Retinal pigment epithelial cell (primary cell): ENCODE data around the gene C3orf20.
"Not testable (repeated sequence)": the region's sequence is repeated elsewhere in the genome, so short reads cannot be mapped to it uniquely, and the experiment has no call there.

ENCODE experiments used
- DNase-seq: peaks from one replicate; pipeline ENCODE4 v3.0.0-alpha.2; 2010; ENCODE audit warnings: low read depth
- H3K4me3 ChIP-seq: 2 replicates; pipeline ENCODE4 v1.5.1; 2011; ENCODE audit warnings: mild to moderate bottlenecking, low read length, control low read depth, moderate library complexity
- CTCF ChIP-seq: conservative IDR thresholded peaks from 2 replicates; pipeline ENCODE4 v1.5.1; 2011; ENCODE audit warnings: low read depth, low read length, control low read depth, inconsistent platforms

The C3orf20 gene

GRCh38 chr3:14726441-14726780 lies 51.5 kb downstream of the C3orf20 start:
- DNase-seq, result no peak
- TF ChIP-seq CTCF, result no peak
- H3K4me3 ChIP-seq, result no peak overlapping the region

GRCh38 chr3:14728113-14728512 lies 53.2 kb downstream of the C3orf20 start:
- no peak for DNase-seq
- no peak overlapping the region for H3K4me3 ChIP-seq
- TF ChIP-seq CTCF, result no peak

- no peak for DNase-seq
- no peak overlapping the region for H3K4me3 ChIP-seq
- no peak for TF ChIP-seq CTCF
Observed at GRCh38 chr3:14730703-14731382, 55.9 kb downstream of the C3orf20 start.

GRCh38 chr3:14740983-14741382 lies 66.0 kb downstream of the C3orf20 start:
- TF ChIP-seq CTCF, result no peak
- no peak for DNase-seq
- no peak overlapping the region for H3K4me3 ChIP-seq

GRCh38 chr3:14741510-14741909 lies 66.6 kb downstream of the C3orf20 start:
- TF ChIP-seq CTCF, result no peak
- no peak for DNase-seq

GRCh38 chr3:14744556-14744955 lies 69.6 kb downstream of the C3orf20 start:
- H3K4me3 ChIP-seq, result no peak overlapping the region
- TF ChIP-seq CTCF, result no peak
- no peak for DNase-seq

More at GRCh38 chr3:14741510-14741909, 66.6 kb downstream of the C3orf20 start:
- H3K4me3 ChIP-seq, result no peak overlapping the region

- H3K4me3 ChIP-seq, result no peak overlapping the region
- DNase-seq, result no peak
- TF ChIP-seq CTCF, result no peak
Observed at GRCh38 chr3:14750650-14751049, 75.7 kb downstream of the C3orf20 start.

GRCh38 chr3:14752979-14753378 lies 78.0 kb downstream of the C3orf20 start:
- not testable (repeated sequence) for H3K4me3 ChIP-seq, DNase-seq
